NCI-H1436 treated with DMSO at 0.1 percent for 48 hours (cell line): ENCODE measurements around the gene DIPK1B.
"Not testable (repeated sequence)": the region's sequence is repeated elsewhere in the genome, so short reads cannot be mapped to it uniquely, and the experiment has no call there.

Source experiments
- DNase-seq: peaks from one replicate; lab custom pipeline; 2025; lab: John Stamatoyannopoulos, UW

DIPK1B gene

DNA sequence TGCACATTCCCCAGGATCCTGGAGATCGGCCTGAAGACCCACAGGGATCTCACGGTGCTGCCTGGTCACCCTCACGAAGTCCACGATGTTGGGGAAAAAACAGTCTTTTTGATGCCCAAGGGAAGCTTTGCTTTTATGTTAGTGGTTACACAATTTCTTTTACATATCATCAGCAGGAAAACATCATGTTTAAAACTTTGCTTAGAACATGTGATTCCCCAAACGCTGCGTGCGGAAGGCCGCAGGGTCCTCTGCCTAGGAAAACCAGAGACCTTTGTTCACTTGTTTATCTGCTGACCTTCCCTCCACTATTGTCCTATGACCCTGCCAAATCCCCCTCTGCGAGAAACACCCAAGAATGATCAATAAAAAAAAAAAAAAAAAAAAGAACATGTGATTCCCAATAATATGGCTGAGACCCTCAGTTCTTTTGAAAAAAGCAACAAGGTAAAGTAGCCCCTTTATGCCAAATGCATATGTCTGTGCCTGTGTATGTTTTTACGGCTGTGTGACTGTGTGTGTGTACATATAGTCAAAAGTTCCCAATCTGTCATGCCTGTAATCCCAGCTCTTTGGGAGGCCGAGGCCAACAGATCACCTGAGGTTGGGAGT, 13.6 kb upstream of the DIPK1B start:
- no peak for DNase-seq

DNA sequence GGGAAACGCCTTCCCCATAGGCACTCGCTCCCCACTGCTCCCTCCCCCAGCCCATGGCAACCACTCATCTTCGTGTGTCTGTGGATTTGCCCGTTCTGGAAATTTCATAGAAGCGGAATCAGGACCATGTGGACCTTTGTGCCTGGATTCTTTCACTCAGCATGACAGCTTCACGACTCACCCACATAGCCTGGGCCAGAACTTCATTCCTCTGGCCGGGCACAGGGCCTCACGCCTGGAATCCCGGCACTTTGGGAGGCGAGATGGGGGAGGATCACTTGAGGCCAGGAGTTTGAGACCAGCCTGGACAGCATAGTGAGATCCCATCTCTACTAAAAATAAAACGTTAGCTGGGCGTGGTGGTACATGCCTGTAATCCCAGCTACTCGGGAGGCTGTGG, 12.1 kb upstream of the DIPK1B start:
- no peak for DNase-seq

DNA sequence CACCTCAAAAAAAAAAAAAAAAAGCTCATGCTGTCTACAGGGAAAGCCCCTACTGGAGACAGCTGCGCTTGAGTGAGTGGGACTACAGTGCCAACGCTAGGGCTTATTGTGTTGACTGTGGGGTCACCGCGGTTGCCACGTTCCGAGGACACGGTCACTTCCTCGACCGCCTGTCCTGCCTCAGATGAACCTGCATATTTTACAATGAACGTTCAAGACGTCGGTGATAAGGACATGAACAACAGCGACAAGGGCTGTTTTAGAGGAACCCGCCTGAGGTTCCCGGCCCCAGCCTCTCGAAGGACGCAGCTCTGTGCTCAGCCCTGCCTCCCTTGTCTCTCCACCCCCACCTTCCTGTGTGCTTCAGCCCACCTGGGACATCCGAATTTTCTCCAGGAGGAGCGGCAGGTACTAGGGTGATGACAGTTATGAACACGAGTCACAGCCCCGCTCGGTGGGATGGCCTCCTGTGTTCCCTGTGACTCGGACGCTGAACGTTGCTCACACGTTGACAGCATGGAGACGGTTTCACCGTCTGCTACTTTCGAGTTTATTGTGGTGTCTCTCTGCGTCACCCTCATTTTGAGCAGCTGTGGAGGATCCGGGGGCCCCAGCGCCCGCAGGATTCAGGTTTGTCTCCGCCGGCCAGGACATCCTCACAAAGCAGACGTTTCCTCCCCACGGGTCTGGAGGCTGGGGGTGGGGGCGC, 11.3 kb upstream of the DIPK1B start:
- no peak for DNase-seq

DNA sequence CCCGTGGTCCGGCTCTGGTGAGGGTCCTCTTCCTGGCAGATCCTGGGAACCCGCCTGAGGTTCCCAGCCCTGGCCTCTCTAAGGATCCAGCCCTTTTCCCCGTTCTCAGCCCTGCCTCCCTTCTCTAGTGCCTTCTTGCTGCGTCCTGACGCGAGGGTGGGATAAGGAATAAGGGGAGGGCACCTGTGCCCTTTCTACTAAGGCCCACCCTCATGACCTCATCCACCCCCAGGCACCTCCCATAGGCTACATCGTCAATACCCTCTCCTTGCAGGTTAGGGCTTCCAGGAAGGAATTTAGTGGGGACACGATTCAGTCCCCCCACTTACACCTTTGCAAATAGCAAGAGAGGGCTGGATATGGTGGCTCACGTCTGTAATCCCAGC, 10.7 kb upstream of the DIPK1B start:
- DNase-seq: no peak

DNA sequence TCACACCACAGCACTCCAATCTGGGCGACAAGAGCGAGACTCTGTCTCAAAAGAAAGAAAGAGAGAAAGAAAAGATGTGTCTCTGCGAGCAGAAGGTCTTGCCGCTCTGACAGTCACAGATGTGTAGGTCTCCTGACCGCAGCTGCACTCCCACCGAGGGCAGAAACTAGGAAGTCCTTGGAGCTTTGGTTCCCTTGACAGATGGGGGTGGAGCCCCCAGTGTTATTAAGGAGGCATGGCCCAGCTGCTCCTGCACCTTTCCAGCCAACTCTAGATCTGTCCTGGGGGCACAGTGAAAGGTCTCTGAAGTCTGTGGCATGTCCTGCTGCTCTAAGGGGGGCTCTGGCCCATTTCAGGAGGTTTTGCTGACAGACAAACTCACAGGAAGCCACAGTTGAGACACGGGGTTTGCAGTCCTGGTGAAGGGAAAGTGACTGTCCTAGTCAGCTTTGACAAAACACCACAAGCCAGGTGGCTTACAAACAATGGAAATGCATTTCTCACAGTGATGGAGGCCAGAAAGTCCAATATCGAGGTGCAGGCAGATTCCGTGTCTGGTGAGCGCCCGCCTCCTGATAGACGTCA, 9.0 kb upstream of the DIPK1B start:
- DNase-seq: no peak

DNA sequence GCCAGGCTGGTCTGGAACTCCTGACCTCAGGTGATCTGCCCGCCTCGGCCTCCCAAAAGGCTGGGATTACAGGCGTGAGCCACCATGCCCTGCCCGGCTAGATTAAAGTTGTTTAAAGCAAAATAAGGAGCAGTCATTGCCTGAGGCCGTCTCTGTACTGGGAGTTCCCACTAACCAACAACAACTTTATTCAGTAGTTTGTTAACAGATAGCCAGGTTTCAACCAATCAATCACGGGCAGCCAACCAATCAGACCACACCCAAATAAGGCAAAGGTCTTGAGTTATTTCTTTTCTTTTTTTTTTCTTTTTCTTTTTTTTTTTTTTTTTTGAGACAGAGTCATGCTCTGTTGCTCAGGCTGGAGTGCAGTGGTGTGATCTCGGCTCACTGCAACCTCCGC, 7.6 kb upstream of the DIPK1B start:
- not testable (repeated sequence) for DNase-seq

DNA sequence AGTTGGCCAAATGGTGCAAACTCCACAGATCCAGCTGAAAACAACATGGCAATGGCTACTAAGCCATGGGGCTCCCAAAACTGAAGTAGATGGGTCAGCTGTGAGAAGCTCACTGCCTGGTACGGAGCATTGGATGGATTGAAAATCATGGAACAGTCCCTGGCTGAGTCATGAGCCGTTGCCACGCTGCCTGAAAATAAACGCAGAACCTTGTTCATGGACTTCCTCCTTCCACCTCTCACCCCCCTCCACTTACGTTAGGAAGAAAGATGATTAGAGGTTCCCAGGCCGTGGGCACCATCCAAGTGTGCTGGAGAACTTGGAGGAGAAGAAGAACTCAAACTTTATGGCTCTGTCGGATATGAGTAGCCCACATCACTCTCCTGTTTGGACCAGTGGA, 6.8 kb upstream of the DIPK1B start:
- no peak for DNase-seq

DNA sequence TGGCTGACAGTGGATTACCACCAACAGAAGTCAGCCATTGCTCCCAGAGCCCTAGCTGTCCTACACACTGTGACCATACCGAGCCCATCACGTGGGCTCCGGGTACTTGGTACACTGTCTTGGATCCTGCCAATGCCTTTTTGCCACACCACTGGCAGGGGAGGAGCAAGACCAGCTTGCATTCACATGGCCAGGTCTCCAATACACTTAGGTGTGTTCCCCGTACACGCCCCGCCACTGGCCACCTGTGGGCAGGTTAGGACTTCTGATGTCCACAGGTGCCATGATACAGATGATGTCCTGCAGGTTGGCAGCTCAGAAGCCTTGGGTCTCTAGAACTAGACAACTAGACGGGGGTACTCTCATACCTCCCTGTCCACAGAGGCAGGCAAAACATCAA, 5.4 kb upstream of the DIPK1B start:
- no peak for DNase-seq

DNA sequence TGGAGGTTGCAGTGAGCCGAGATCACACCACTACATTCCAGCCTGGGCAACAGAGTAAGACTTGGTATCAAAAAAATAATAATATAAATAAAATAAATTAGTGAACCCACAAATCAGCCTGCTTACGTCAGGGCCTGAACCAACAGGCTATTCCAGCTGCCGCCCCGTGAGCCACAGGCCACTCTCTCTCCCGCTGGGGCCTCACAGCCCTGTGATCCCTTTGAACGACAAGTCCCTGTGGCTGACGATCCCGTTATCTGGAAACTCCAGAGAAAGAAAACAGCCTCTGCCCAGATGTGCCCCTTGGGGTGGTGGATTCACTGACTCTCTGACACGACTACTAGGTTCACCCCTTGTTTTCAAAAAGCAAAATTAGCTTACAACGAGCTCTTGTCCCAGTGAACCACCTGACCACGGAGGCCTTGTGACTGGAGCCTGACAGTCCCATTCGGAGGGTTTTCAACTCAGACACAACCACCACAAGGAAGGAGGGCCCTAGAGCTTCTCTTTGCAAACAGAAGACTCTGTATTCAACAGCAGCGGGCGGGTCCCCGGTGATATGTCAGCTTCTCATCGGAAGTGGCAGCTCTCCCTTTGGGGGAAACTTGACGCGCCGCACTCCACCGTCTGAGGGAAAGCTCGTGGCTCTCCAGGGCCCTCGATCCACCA, 4.4 kb upstream of the DIPK1B start:
- no peak for DNase-seq

DNA sequence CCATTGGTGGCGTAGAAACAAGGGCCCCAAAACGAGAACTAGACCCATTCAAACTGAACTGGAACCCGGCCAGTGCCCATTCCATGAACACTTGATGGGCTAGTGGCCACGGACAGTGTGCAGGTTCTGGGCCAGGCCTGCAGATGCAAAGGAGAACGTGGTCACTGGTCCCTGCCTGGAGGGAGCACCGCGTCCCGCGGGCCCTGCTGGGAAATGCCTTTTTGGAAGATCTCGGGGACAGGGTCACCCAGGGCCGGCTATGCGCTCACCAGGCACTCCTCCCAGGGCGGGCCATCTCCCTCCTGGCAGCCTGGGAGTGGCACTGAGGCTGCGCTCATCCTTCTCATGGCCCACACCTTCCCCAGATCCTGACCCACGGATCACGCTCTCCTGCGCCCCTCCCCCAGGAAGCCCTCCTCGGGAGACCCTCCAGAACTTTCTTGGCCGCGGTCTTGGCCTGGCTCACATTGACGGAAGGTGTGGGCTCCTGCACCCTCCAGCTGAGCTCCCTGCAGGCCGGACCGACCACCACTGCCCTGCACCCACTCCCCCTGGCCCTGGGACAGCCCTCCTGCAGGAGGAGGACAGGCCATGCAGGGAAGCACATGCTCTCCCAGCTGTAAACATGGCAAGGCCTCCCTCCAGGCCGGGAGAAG, 2.8 kb upstream of the DIPK1B start:
- no peak for DNase-seq

DNA sequence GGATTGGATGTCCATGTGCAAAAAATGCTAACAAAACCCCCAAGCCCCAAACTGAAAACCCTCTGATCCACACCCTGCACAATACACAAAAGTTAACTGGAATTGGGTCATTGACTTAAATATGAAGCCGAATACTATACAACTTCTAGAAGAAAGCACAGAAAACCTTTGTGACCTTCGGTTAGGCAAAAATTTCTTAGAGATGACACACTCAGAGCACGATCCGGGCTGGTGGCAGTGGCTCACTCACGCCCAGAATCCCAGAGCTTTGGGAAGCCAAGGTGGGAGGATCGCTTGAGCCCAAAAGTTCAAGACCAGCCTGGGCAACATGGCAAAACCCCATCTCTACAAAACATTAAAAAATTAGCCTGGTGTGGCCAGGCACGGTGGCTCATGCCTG, 1.8 kb upstream of the DIPK1B start:
- DNase-seq: no peak

DNA sequence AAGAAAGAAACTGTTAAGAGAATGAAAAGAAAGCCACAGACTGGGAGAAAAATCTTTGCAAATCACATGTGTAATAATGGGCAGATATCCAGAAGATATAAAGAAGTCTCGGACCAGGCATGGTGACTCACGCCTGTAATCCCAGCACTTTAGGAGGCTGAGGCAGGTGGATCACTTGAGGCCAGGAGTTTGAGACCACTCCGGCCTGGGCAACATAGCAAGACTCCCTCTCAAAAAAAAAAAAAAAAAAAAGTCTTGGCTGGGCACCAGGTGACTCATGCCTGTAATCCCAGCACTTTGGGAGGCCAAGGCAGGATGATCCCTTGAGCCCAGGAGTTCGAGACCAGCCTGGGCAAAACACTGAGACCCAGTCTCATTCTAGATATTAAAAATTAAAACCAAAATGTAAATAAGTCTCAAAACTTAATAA, 1.1 kb upstream of the DIPK1B start:
- not testable (repeated sequence) for DNase-seq

DNA sequence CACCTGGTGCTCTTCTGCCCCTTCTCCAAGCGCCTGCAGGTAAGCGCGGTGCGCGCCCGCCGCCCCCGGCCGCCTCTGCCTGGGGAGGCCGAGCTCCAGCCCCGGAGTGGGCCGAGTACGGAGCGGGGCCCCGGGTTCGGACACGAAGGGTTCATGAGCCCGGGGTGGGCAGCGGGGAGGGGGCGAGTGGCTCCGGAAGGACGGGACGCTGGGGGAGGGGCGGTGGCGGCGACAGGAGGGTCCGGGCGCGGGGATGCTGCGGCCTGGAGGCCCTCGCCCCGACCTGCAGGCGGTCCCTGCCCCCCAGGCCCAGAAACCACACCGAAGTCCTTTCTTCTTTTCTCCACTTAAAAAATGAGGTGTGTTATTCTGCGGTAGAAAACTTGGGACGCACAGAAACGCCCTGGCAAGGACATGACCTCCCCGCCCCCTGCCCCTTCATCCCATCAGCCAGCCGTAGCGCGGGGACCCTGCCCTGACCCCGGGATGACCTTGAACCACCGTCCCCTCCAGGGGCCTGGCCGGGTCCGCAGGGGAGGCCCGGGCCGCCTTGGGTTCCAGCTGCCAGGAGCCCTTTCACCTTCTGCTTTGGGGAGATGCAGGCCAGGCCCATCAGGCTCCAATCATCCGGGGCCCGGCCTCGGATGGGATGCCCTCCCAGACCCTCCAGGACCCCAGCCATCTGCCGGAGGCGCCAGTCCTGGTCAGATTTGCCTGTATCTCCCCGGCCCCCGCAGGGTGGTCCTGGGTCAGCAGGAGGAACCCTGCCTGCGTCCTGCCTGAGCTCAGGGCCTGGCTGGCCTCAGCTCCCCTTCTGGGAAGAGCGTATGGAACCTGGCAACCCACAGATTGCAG, 545 bp downstream of the DIPK1B start:
- no peak for DNase-seq

DNA sequence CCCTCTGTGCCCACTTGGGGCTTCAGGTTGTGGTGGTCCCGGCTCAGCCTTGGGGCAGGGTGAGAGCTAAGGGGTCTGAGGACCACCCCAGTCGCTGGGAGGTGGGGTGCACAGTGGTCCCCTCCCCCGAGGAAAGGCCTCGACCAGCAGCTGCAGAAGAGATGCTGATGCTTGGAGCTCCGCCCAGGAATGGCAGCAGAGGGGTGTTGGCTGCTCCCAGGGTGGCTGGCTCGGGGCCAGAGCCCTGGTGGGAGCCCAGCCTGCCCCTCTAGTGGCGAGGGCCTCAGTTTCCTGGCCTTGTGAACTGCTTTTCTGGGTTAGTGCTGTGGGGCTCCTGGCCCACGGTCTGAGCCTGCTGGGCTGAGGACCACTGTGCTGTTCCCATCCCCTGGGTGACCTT, 1.2 kb downstream of the DIPK1B start:
- DNase-seq: no peak

DNA sequence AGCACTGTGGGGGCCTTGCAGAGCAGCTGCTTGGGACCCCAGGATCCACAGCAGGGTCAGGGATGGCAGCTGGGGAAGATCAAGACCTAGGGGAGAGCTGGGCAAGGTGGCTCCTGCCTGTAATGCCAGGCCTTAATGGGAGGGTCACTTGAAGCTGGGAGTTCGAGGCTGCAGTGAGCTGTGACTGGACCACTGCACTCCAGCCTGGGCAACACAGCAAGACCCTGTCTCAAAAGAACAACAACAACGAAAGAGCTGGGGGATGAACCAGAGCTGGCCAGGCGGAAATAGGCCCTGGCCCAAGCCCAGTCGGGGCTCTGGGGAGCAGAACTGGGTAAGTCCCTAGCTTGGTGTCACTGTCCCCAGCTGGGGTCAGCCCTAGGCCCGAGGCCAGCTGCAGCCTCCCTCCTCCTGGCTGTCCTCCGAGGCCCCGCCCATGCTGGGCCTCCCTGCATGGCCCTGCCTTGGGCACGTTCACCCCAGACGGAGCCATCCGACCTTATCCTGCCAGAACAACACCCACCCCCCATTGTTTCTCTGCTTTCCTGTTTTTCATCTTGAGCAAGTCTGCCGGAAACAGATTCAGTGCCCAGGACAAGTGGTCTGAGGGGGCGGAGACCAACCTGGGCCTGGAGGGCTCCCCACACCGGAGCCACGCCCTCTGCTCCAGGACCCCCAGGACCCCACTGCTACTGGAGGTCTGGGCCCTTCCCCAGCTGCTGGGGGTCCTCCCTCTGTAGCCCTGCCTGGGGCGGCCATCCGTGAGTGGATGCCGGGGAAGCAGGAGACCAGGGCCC, 1.9 kb downstream of the DIPK1B start:
- DNase-seq: no peak

DNA sequence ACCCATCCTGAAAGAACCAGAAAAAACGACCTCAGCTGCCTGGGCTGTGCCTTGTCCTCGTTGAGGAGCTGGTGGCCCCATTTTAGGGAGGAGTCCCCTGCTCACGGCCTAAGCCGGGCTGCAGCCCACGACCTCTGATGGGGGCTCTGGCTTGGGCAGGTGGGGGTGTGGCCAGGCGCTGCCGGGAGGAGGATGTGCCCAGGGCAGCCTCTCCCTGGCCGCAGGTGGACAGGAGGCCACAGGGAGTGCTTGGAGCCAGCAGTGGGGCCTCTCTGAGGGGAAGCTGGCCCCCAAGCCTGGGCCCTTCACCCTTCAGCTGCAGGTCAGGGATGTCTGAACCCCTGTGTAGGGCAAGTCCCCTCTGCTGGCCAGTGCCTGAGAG, 2.5 kb downstream of the DIPK1B start:
- no peak for DNase-seq

DNA sequence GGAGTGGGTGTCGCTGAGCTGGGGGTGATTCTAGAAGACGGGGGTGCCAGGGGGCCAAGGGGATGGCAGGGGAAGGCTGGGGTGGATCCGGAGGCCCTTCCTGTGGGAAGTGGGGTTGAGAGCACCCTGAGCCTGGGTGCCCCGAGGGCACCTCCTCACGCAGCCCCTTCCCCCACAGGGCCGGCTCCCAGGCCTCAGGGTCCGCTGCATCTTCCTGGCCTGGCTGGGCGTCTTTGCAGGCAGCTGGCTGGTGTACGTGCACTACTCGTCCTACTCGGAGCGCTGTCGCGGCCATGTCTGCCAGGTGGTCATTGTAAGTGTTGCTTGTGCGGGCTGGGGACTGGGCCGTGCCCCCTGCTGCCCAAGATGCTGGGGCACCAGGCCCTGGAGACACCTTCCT, 5.0 kb downstream of the DIPK1B start:
- no peak for DNase-seq

DNA sequence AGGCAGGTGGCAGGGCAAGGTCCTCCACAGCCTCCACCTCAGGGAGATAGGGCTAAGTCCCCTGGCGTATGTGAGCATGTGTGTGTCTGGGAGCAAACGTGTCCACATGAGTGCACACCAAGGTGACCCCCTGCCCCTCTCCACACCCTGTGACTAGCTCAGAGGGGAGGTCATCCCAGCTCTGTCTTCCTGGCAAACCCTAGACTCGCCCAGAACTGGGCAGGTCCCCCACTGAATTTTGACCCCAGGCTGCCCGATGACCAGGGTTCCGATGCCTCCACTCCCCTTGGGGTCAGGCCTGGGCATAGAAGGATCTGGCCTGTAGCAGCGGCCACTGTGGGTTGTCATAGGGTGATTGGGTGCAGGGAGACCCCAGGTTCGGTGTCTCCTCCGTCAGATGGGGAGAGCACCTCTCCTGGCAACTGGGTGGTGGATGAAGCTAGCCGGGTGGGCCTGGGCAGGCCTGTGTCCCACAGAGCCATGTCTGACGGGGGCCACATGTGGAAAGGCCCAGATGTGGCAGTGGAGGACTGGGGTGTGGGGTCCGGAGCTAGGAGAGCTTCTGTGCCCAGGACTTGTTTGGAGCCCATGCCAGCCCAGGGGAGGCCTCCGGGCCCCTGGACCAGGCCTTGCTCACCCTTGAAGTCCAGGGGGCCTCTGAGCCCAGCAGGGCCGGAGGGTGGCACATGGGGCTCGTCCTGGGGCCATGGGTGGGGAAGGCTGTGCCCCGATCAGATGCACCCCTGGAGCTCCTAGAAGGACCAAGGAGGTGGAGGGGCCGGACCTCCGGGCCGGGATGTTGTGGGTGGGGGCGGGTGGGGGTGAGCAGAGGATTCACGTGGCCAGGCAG, 6.2 kb downstream of the DIPK1B start:
- DNase-seq: no peak

DNA sequence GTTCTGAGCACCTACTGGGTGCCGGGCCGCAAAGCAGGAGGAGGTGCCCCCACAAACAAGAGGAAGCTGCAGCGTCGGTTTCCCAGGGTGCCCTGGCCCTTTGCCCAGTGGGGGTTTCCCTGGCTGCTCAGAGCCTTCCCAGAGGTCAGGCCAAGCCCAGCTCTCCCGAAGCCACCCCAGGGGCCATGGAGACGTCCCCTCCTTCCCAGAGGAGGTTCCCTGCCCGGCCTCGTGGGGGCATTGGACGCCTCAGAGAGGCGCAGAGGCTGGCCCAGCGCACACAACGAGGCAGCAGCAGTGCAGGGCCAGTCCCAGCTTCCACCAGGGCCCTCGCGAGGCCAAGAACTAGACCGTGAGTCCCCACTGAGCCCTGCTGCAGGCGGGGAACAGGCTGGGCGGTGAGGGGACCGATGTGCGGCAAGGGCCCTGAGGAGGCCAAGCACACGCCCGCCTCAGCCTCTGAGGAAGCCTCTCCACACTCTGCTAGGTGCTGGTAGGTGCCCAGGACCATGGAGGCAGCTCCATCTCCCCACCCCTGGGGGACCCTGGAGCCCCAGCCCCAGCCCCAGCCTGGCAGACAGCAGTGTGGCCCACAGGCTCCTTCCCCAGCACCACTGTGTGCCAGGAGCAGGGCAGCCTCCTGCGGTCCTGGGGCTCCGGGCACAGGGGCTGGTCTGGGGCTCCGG, 7.0 kb downstream of the DIPK1B start:
- no peak for DNase-seq
